GM19372 (cell line): ENCODE measurements around the gene SHANK2.

ENCODE experiments used
- ATAC-seq: cut with Tn5 transposase; IDR thresholded peaks from one replicate; pipeline ENCODE4 v1.9.1; 2021; ENCODE audit warnings: mild to moderate bottlenecking, low read depth, moderate library complexity; ENCODE audit not compliant: unreplicated experiment

The SHANK2 gene

GRCh38 chr11:71223081-71223405, 29.3 kb downstream of the SHANK2 start:
- no peak for ATAC-seq

GRCh38 chr11:71222318-71223080, 29.9 kb downstream of the SHANK2 start:
- ATAC-seq, result no peak

- ATAC-seq, result no peak
These were observed 30.6 kb downstream of the SHANK2 start for GRCh38 chr11:71221821-71222220.

GRCh38 chr11:71221201-71221600, 31.2 kb downstream of the SHANK2 start:
- ATAC-seq, result no peak

- no peak for ATAC-seq
These were observed 33.4 kb downstream of the SHANK2 start for GRCh38 chr11:71218789-71219499.

GRCh38 chr11:71215425-71215965, 36.9 kb downstream of the SHANK2 start:
- no peak for ATAC-seq

- ATAC-seq, result no peak
These were observed 37.6 kb downstream of the SHANK2 start for GRCh38 chr11:71214553-71215424.

GRCh38 chr11:71213696-71214552, 38.5 kb downstream of the SHANK2 start:
- ATAC-seq, result no peak

- no peak for ATAC-seq
These were observed 39.4 kb downstream of the SHANK2 start for GRCh38 chr11:71212871-71213559.

GRCh38 chr11:71211631-71212030, 40.7 kb downstream of the SHANK2 start:
- ATAC-seq, result no peak

- no peak for ATAC-seq
These were observed 41.5 kb downstream of the SHANK2 start for GRCh38 chr11:71210861-71211260.

GRCh38 chr11:71209656-71210055, 42.7 kb downstream of the SHANK2 start:
- no peak for ATAC-seq

GRCh38 chr11:71209181-71209580, 43.2 kb downstream of the SHANK2 start:
- no peak for ATAC-seq

- ATAC-seq, result no peak
These were observed 44.2 kb downstream of the SHANK2 start for GRCh38 chr11:71208011-71208774.

GRCh38 chr11:71207563-71207962, 44.8 kb downstream of the SHANK2 start:
- ATAC-seq, result no peak

- no peak for ATAC-seq
These were observed 46.2 kb downstream of the SHANK2 start for GRCh38 chr11:71206186-71206585.

GRCh38 chr11:71204748-71205664, 47.4 kb downstream of the SHANK2 start:
- no peak for ATAC-seq

- no peak for ATAC-seq
These were observed 48.1 kb downstream of the SHANK2 start for GRCh38 chr11:71204294-71204693.
